Loucy (cell line): Measurements from ENCODE around the gene BHLHE40.

Experiments
- H2AFZ ChIP-seq: fragments of 200-600 bp; sonication (generic); 2 replicates; pipeline ENCODE4 v1.6.0; 2016; ENCODE audit warnings: antibody characterized with exemption, mild to moderate bottlenecking, low read length, moderate library complexity
- H3F3A ChIP-seq: fragments of 200-600 bp; 2 replicates; pipeline ENCODE4 v1.6.0; 2016; ENCODE audit warnings: antibody characterized with exemption, low read depth, mild to moderate bottlenecking
- H3K27me3 ChIP-seq: fragments of 200-600 bp; sonication (generic); 2 replicates; pipeline ENCODE4 v1.6.1; 2014; ENCODE audit warnings: low read length, mild to moderate bottlenecking; ENCODE audit not compliant: insufficient read depth, poor library complexity, severe bottlenecking
- H3K36me3 ChIP-seq: fragments of 200-600 bp; sonication (generic); 2 replicates; pipeline ENCODE4 v1.6.1; 2016; ENCODE audit warnings: low read length; ENCODE audit not compliant: insufficient read depth
- H3K4me1 ChIP-seq: fragments of 200-600 bp; sonication (generic); 2 replicates; pipeline ENCODE4 v1.5.1; 2014; ENCODE audit warnings: low read length, mild to moderate bottlenecking; ENCODE audit not compliant: insufficient read depth, poor library complexity, severe bottlenecking
- H3K4me2 ChIP-seq: fragments of 200-600 bp; sonication (generic); 2 replicates; pipeline ENCODE4 v1.6.0; 2014; ENCODE audit warnings: antibody characterized with exemption, low read length, low read depth, mild to moderate bottlenecking; ENCODE audit not compliant: poor library complexity, severe bottlenecking
- H3K4me3 ChIP-seq: fragments of 200-600 bp; sonication (generic); 2 replicates; pipeline ENCODE4 v1.5.1; 2014; ENCODE audit warnings: low read length, mild to moderate bottlenecking, mixed read lengths; ENCODE audit not compliant: poor library complexity, severe bottlenecking
- H3K79me2 ChIP-seq: fragments of 200-600 bp; sonication (generic); 2 replicates; pipeline ENCODE4 v1.6.1; 2014; ENCODE audit warnings: low read length; ENCODE audit not compliant: insufficient read depth
- H3K9ac ChIP-seq: fragments of 200-600 bp; sonication (generic); 2 replicates; pipeline ENCODE4 v1.6.0; 2014; ENCODE audit warnings: mild to moderate bottlenecking, low read depth, low read length, moderate library complexity; ENCODE audit not compliant: poor library complexity, severe bottlenecking
- H3K9me2 ChIP-seq: fragments of 200-600 bp; sonication (generic); replicated peaks from 2 replicates; pipeline ENCODE4 v1.6.1; 2016; ENCODE audit warnings: low read depth, low read length, mixed read lengths
- H3K9me3 ChIP-seq: fragments of 200-600 bp; sonication (generic); 2 replicates; pipeline ENCODE4 v1.6.1; 2014; ENCODE audit warnings: mild to moderate bottlenecking, antibody characterized with exemption, low read length, low read depth; ENCODE audit not compliant: insufficient read depth
- H4K20me1 ChIP-seq: fragments of 200-600 bp; sonication (generic); 2 replicates; pipeline ENCODE4 v1.6.0; 2014; ENCODE audit warnings: antibody characterized with exemption, low read length, mild to moderate bottlenecking; ENCODE audit not compliant: insufficient read depth, poor library complexity, severe bottlenecking
- CTCF ChIP-seq: fragments of 200-600 bp; sonication (generic); conservative IDR thresholded peaks from 2 replicates; pipeline ENCODE4 v1.5.1; 2014; ENCODE audit warnings: mild to moderate bottlenecking, antibody characterized with exemption, low read length
- EZH2phosphoT487 ChIP-seq: fragments of 200-600 bp; IDR thresholded peaks from 2 replicates; pipeline ENCODE4 v1.6.1; 2018; ENCODE audit warnings: antibody characterized with exemption, mild to moderate bottlenecking, moderate library complexity, borderline replicate concordance

BHLHE40 gene

GRCh38 chr3:4945324-4945723 is 33.9 kb upstream of the BHLHE40 start:
- Histone ChIP-seq H2AFZ (no peak overlapping the region), H3K9me2 (no peaks in the 10 kb centered on the region), H3K4me2 (no peak overlapping the region), H3K4me1 (no peaks in the 10 kb centered on the region), H3F3A (no peaks in the 10 kb centered on the region), H3K4me3 (no peak overlapping the region), H3K27me3 (no peaks in the 10 kb centered on the region), H4K20me1 (no peaks in the 10 kb centered on the region), H3K79me2 (no peaks in the 10 kb centered on the region), H3K9me3 (no peaks in the 10 kb centered on the region), H3K9ac (no peak overlapping the region), H3K36me3 (no peaks in the 10 kb centered on the region)
- TF ChIP-seq CTCF (no peak), EZH2phosphoT487 (no peak)

GRCh38 chr3:4947028-4947427 is 32.2 kb upstream of the BHLHE40 start:
- Histone ChIP-seq H3K4me1 (no peaks in the 10 kb centered on the region), H3K79me2 (no peaks in the 10 kb centered on the region), H3K27me3 (no peaks in the 10 kb centered on the region), H3K4me3 (no peak overlapping the region), H3K9me3 (no peaks in the 10 kb centered on the region), H3F3A (no peaks in the 10 kb centered on the region), H3K9me2 (no peaks in the 10 kb centered on the region), H3K9ac (no peak overlapping the region), H4K20me1 (no peaks in the 10 kb centered on the region), H2AFZ (no peak overlapping the region), H3K4me2 (no peak overlapping the region), H3K36me3 (no peaks in the 10 kb centered on the region)
- no peak for TF ChIP-seq CTCF
- TF ChIP-seq EZH2phosphoT487: no peak

GRCh38 chr3:4948395-4948794 is 30.8 kb upstream of the BHLHE40 start:
- no peak overlapping the region for H3K4me2 ChIP-seq

More at GRCh38 chr3:4948395-4948794, 30.8 kb upstream of the BHLHE40 start:
- Histone ChIP-seq H3K36me3 (no peaks in the 10 kb centered on the region), H3K9me3 (no peaks in the 10 kb centered on the region), H3K4me3 (no peak overlapping the region), H3F3A (no peaks in the 10 kb centered on the region), H4K20me1 (no peaks in the 10 kb centered on the region), H2AFZ (no peak overlapping the region), H3K9ac (no peak overlapping the region), H3K27me3 (no peaks in the 10 kb centered on the region), H3K9me2 (no peaks in the 10 kb centered on the region), H3K4me1 (no peaks in the 10 kb centered on the region), H3K79me2 (no peaks in the 10 kb centered on the region)
- TF ChIP-seq CTCF (no peak), EZH2phosphoT487 (no peak)
